Stimulated activated memory B cell treated with anti-CD40 and anti-IgM and Interleukin-4, amounts not matched to agents 10 μg/mL and 1 μg/mL and 100 μg/mL, for 72 hours (primary cell): ENCODE results near the gene CTU2.
A peak's percentile ranks its signal among the peaks of the same experiment; 100 is the strongest.

Source experiments
- ATAC-seq: fragments of 150-1000 bp; cut with Tn5 transposase; 2 replicates; pipeline ENCODE4 v1.10.0; 2021
- H3K27ac Mint-ChIP-seq: one replicate; pipeline ENCODE4 v1.8.0; 2022; ENCODE audit warnings: mild to moderate bottlenecking, mixed read lengths
- H3K27me3 Mint-ChIP-seq: one replicate; pipeline ENCODE4 v1.8.0; 2022; ENCODE audit warnings: mixed read lengths
- H3K36me3 Mint-ChIP-seq: one replicate; pipeline ENCODE4 v1.8.0; 2022; ENCODE audit warnings: mixed read lengths
- H3K4me1 Mint-ChIP-seq: one replicate; pipeline ENCODE4 v1.8.0; 2022; ENCODE audit warnings: mixed read lengths
- H3K4me3 Mint-ChIP-seq: one replicate; pipeline ENCODE4 v1.8.0; 2022; ENCODE audit warnings: mild to moderate bottlenecking, moderate library complexity, mixed read lengths
- H3K9me3 Mint-ChIP-seq: one replicate; pipeline ENCODE4 v1.8.0; 2022; ENCODE audit warnings: mixed read lengths

Gene CTU2

GRCh38 chr16:88700322-88700635 lies 6.0 kb upstream of the CTU2 start:
- no peaks in the 10 kb centered on the region for H3K9me3 Mint-ChIP-seq
- peaks cover 79% of the 10 kb centered on the region for H3K4me1 Mint-ChIP-seq
- H3K4me3 Mint-ChIP-seq = peak overlapping the region; percentile 82
- no peak for ATAC-seq
- H3K36me3 Mint-ChIP-seq = peaks cover 11% of the 10 kb centered on the region
- H3K27me3 Mint-ChIP-seq = no peaks in the 10 kb centered on the region
- peak overlapping the region; percentile 61 for H3K27ac Mint-ChIP-seq

- H3K4me1 Mint-ChIP-seq = peaks cover 82% of the 10 kb centered on the region
- peak overlapping the region; percentile 61 for H3K27ac Mint-ChIP-seq
- ATAC-seq = peak; percentile 88
- no peaks in the 10 kb centered on the region for H3K9me3 Mint-ChIP-seq
- no peaks in the 10 kb centered on the region for H3K27me3 Mint-ChIP-seq
- H3K36me3 Mint-ChIP-seq = peaks cover 11% of the 10 kb centered on the region
- H3K4me3 Mint-ChIP-seq = peak overlapping the region; percentile 82
These were observed 5.4 kb upstream of the CTU2 start for GRCh38 chr16:88700636-88701482.

- Mint-ChIP-seq H3K4me3 (peak overlapping the region; percentile 82), H3K4me1 (peaks cover 83% of the 10 kb centered on the region), H3K36me3 (peaks cover 11% of the 10 kb centered on the region), H3K27me3 (no peaks in the 10 kb centered on the region), H3K9me3 (no peaks in the 10 kb centered on the region), H3K27ac (peak overlapping the region; percentile 61)
- no peak for ATAC-seq
These were observed 4.5 kb upstream of the CTU2 start for GRCh38 chr16:88701581-88702370.

- H3K27ac Mint-ChIP-seq = peak overlapping the region; percentile 61
- no peaks in the 10 kb centered on the region for H3K9me3 Mint-ChIP-seq
- ATAC-seq = no peak
- H3K4me3 Mint-ChIP-seq = peak overlapping the region; percentile 73
- H3K4me1 Mint-ChIP-seq = peaks cover 89% of the 10 kb centered on the region
- H3K27me3 Mint-ChIP-seq = no peaks in the 10 kb centered on the region
- peaks cover 7% of the 10 kb centered on the region for H3K36me3 Mint-ChIP-seq
These were observed 3.7 kb upstream of the CTU2 start for GRCh38 chr16:88702371-88703210.

GRCh38 chr16:88703486-88704309 lies 2.6 kb upstream of the CTU2 start:
- peaks cover 81% of the 10 kb centered on the region for H3K4me1 Mint-ChIP-seq

GRCh38 chr16:88705076-88705684 lies 1.1 kb upstream of the CTU2 start:
- Mint-ChIP-seq H3K27ac (peak overlapping the region; percentile 61), H3K27me3 (no peaks in the 10 kb centered on the region), H3K36me3 (no peaks in the 10 kb centered on the region), H3K4me1 (peaks cover 73% of the 10 kb centered on the region), H3K4me3 (peak overlapping the region; percentile 73), H3K9me3 (no peaks in the 10 kb centered on the region)
- no peak for ATAC-seq

More at GRCh38 chr16:88703486-88704309, 2.6 kb upstream of the CTU2 start:
- ATAC-seq = peak; percentile 2
- peak overlapping the region; percentile 73 for H3K4me3 Mint-ChIP-seq
- H3K27me3 Mint-ChIP-seq = no peaks in the 10 kb centered on the region
- no peaks in the 10 kb centered on the region for H3K36me3 Mint-ChIP-seq
- peak overlapping the region; percentile 61 for H3K27ac Mint-ChIP-seq
- no peaks in the 10 kb centered on the region for H3K9me3 Mint-ChIP-seq

- no peaks in the 10 kb centered on the region for H3K36me3 Mint-ChIP-seq
- peak; percentile 28 for ATAC-seq
- peak overlapping the region; percentile 61 for H3K27ac Mint-ChIP-seq
- no peaks in the 10 kb centered on the region for H3K27me3 Mint-ChIP-seq
- no peaks in the 10 kb centered on the region for H3K9me3 Mint-ChIP-seq
- H3K4me3 Mint-ChIP-seq = peak overlapping the region; percentile 73
- peaks cover 72% of the 10 kb centered on the region for H3K4me1 Mint-ChIP-seq
These were observed 488 bp upstream of the CTU2 start for GRCh38 chr16:88705801-88706228.

- no peaks in the 10 kb centered on the region for H3K27me3 Mint-ChIP-seq
- peak overlapping the region; percentile 61 for H3K27ac Mint-ChIP-seq
- H3K4me3 Mint-ChIP-seq = peak overlapping the region; percentile 73
- peaks cover 68% of the 10 kb centered on the region for H3K4me1 Mint-ChIP-seq
- H3K36me3 Mint-ChIP-seq = no peaks in the 10 kb centered on the region
- no peak for ATAC-seq
- no peaks in the 10 kb centered on the region for H3K9me3 Mint-ChIP-seq
These were observed 893 bp downstream of the CTU2 start for GRCh38 chr16:88706965-88707826.

GRCh38 chr16:88710556-88710955 lies 4.3 kb downstream of the CTU2 start:
- peaks cover 35% of the 10 kb centered on the region for H3K4me1 Mint-ChIP-seq
- H3K4me3 Mint-ChIP-seq = no peak overlapping the region
- H3K27ac Mint-ChIP-seq = peak overlapping the region; percentile 55
- no peaks in the 10 kb centered on the region for H3K27me3 Mint-ChIP-seq
- no peaks in the 10 kb centered on the region for H3K9me3 Mint-ChIP-seq
- no peak for ATAC-seq
- H3K36me3 Mint-ChIP-seq = peaks cover 11% of the 10 kb centered on the region

- Mint-ChIP-seq H3K36me3 (peaks cover 23% of the 10 kb centered on the region), H3K4me3 (no peak overlapping the region), H3K9me3 (no peaks in the 10 kb centered on the region), H3K4me1 (peaks cover 33% of the 10 kb centered on the region), H3K27ac (no peak overlapping the region), H3K27me3 (no peaks in the 10 kb centered on the region)
- no peak for ATAC-seq
These were observed 5.5 kb downstream of the CTU2 start for GRCh38 chr16:88711750-88712340.

GRCh38 chr16:88712362-88712979 lies 6.2 kb downstream of the CTU2 start:
- H3K9me3 Mint-ChIP-seq = no peaks in the 10 kb centered on the region
- no peak overlapping the region for H3K4me3 Mint-ChIP-seq
- no peak overlapping the region for H3K27ac Mint-ChIP-seq
- no peaks in the 10 kb centered on the region for H3K27me3 Mint-ChIP-seq
- H3K36me3 Mint-ChIP-seq = peaks cover 29% of the 10 kb centered on the region
- peaks cover 27% of the 10 kb centered on the region for H3K4me1 Mint-ChIP-seq
- ATAC-seq = peak; percentile 22

- Mint-ChIP-seq H3K27me3 (no peaks in the 10 kb centered on the region), H3K27ac (no peak overlapping the region), H3K4me3 (no peak overlapping the region), H3K4me1 (peaks cover 22% of the 10 kb centered on the region), H3K36me3 (peaks cover 35% of the 10 kb centered on the region), H3K9me3 (no peaks in the 10 kb centered on the region)
- no peak for ATAC-seq
These were observed 6.8 kb downstream of the CTU2 start for GRCh38 chr16:88713054-88713453.
